ENCODE data around the gene ENAH. TPM values are rescaled to one million over a fixed set of nuclear protein-coding genes. Genes with fewer than 3 reads are reported as not detected.

Gene ENAH
- polyA plus RNA-seq, 1 of the 3 experiments (the other 2 are of a cell fraction): 48.9 TPM

GRCh38 chr1:225451840-225452515 is 200.9 kb downstream of the ENAH start:
- no peak overlapping the region for H3K27ac ChIP-seq (ENCODE audit: low read depth in 2 of 2, low read length in 1 of 2)
- no peaks in the 10 kb centered on the region for H3K27me3 ChIP-seq (ENCODE audit: insufficient read depth)
- no peaks in the 10 kb centered on the region for H4K20me1 ChIP-seq (ENCODE audit: insufficient read depth)
- no peak overlapping the region for H3K9ac ChIP-seq
- H3F3A ChIP-seq (replicated peaks; ENCODE audit: insufficient read depth): peaks cover 17% of the 10 kb centered on the region
- no peak for TF ChIP-seq REST (IDR thresholded peaks at IDR 0.05; ENCODE audit: low read depth, low read length)
- TF ChIP-seq EP300 (IDR thresholded peaks at IDR 0.05; ENCODE audit: borderline replicate concordance in 1 of 2, low read depth in 1 of 2, low read length in 1 of 2): no peak
- no peak for TF ChIP-seq JUND (IDR thresholded peaks at IDR 0.05)
- no peak for TF ChIP-seq TEAD4 (IDR thresholded peaks at IDR 0.05; ENCODE audit: borderline replicate concordance, insufficient read depth)
- TF ChIP-seq TCF12 (IDR thresholded peaks at IDR 0.05): no peak
- CTCF ChIA-PET: interaction anchor here (0.7 to 1.1 kb wide), 3 partner anchors 9 to 23 kb away, joined by 3 to 4 read pairs (median 3); no protein-coding TSS in a partner anchor
- H3K9me3 ChIP-seq: no peaks in the 10 kb centered on the region
- POLR2A ChIA-PET: no interaction called here
- H2AFZ ChIP-seq (ENCODE audit: low read depth): no peak overlapping the region
- H3K79me2 ChIP-seq (ENCODE audit: insufficient read depth): no peaks in the 10 kb centered on the region
- no peak overlapping the region for H3K4me2 ChIP-seq
- H3K9me2 ChIP-seq: no peaks in the 10 kb centered on the region
- DNase-seq: no peak
- peaks cover 9 to 13% of the 10 kb centered on the region in 2 experiments; a peak in 2 of 4 replicates for H3K4me1 ChIP-seq (ENCODE audit: control insufficient read depth in 1 of 2, insufficient read depth in 2 of 2, low read depth in 1 of 2, low read length in 1 of 2)
- no peak overlapping the region for H3K4me3 ChIP-seq (ENCODE audit: low read depth in 2 of 2, low read length in 1 of 2)
- H3K36me3 ChIP-seq (replicated peaks in 1 of 2; ENCODE audit: control insufficient read depth in 1 of 2, insufficient read depth in 2 of 2, low read length in 1 of 2): no peaks in the 10 kb centered on the region
- 94% methylated on average over 25 of the region's 25 CpGs for WGBS (ENCODE audit: low lambda C conversion rate)

GRCh38 chr1:225451340-225451739 is 201.6 kb downstream of the ENAH start:
- no peak overlapping the region for H3K27ac ChIP-seq (ENCODE audit: low read depth in 2 of 2, low read length in 1 of 2)
- peaks cover 9 to 13% of the 10 kb centered on the region in 2 experiments; a peak in 2 of 4 replicates for H3K4me1 ChIP-seq (ENCODE audit: control insufficient read depth in 1 of 2, insufficient read depth in 2 of 2, low read depth in 1 of 2, low read length in 1 of 2)
- no peak overlapping the region for H3K4me3 ChIP-seq (ENCODE audit: low read depth in 2 of 2, low read length in 1 of 2)
- no peaks in the 10 kb centered on the region for H3K9me2 ChIP-seq
- H3K79me2 ChIP-seq (ENCODE audit: insufficient read depth): no peaks in the 10 kb centered on the region
- ChIA-PET POLR2A (no interaction called here), CTCF (interaction anchor here (0.8 to 2.1 kb wide), 3 partner anchors 10 to 24 kb away, joined by 3 to 10 read pairs (median 4); no protein-coding TSS in a partner anchor)
- peaks cover 17% of the 10 kb centered on the region for H3F3A ChIP-seq (replicated peaks; ENCODE audit: insufficient read depth)
- H3K9ac ChIP-seq: no peak overlapping the region
- DNase-seq: no peak
- no peaks in the 10 kb centered on the region for H4K20me1 ChIP-seq (ENCODE audit: insufficient read depth)
- no peak overlapping the region for H3K4me2 ChIP-seq
- WGBS (ENCODE audit: low lambda C conversion rate): 84% methylated on average over 6 of the region's 6 CpGs
- H3K9me3 ChIP-seq: no peaks in the 10 kb centered on the region
- TF ChIP-seq SMC3 (IDR thresholded peaks at IDR 0.05; ENCODE audit: low read depth, low read length) (no peak), TCF12 (IDR thresholded peaks at IDR 0.05) (no peak), MEF2A (IDR thresholded peaks at IDR 0.05; ENCODE audit: borderline replicate concordance, low read depth) (no peak)
- no peaks in the 10 kb centered on the region for H3K27me3 ChIP-seq (ENCODE audit: insufficient read depth)
- H3K36me3 ChIP-seq (replicated peaks in 1 of 2; ENCODE audit: control insufficient read depth in 1 of 2, insufficient read depth in 2 of 2, low read length in 1 of 2): no peaks in the 10 kb centered on the region
- no peak overlapping the region for H2AFZ ChIP-seq (ENCODE audit: low read depth)
